GM18909 (cell line): ENCODE results near the gene GCHFR.

ENCODE experiments used
- ATAC-seq: cut with Tn5 transposase; IDR thresholded peaks from one replicate; pipeline ENCODE4 v1.9.1; 2021; ENCODE audit warnings: mild to moderate bottlenecking; ENCODE audit not compliant: unreplicated experiment, poor library complexity

GCHFR gene

DNA sequence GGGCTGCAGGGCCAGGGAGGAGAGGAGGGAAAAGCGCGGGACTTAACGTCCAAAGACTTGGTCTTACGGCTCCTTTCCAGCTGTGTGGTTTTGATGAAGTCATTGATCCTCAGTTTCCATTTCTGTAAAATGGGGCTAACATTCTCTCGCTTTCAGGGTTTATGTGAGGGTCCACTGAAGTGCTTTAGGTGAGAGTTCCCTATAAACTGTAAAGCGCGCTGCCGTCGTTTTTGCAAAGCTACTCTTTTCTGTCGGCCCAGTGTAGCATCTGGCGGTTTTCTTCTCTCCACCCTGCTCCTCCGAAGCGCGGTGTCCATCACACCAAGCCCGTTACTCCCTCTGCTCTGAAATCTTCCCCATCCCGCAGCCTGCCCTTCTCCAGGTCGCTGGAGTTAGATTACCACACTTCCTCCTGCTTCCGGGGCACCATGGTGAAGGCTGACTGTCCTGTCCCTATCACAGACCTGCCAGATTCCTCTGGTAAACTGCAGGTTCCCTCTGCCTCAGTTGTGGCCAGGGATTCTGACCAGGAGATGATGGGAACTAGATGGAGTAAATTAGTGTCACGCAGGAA, 44.1 kb downstream of the GCHFR start:
- ATAC-seq, result no peak

DNA sequence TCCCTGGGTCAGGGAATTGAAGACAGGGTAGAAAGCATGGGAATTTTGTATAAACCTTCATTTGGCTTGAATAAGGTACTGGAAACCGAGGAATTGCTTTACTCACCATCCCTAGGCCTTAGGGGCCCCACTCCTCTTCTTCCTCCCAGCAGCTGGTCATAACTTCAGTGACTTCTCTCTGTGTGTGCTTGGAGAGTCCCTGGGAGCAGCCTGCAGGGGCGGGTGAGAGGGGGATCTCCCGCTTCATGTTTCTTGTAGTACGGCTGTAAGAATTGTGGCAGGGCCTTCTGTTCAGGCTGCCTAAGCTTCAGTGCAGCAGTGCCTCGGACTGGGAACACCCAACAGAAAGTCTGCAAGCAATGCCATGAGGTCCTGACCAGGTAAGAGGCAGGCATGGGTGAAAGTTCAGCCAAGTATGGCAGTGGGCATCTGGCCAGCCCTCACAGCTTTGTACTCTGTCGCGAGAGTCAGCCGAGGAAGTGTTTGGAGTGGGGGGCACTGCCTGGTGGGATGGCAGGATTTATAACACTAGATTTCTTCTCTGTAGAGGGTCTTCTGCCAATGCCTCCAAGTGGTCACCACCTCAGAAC, 45.1 kb downstream of the GCHFR start:
- ATAC-seq, result no peak

DNA sequence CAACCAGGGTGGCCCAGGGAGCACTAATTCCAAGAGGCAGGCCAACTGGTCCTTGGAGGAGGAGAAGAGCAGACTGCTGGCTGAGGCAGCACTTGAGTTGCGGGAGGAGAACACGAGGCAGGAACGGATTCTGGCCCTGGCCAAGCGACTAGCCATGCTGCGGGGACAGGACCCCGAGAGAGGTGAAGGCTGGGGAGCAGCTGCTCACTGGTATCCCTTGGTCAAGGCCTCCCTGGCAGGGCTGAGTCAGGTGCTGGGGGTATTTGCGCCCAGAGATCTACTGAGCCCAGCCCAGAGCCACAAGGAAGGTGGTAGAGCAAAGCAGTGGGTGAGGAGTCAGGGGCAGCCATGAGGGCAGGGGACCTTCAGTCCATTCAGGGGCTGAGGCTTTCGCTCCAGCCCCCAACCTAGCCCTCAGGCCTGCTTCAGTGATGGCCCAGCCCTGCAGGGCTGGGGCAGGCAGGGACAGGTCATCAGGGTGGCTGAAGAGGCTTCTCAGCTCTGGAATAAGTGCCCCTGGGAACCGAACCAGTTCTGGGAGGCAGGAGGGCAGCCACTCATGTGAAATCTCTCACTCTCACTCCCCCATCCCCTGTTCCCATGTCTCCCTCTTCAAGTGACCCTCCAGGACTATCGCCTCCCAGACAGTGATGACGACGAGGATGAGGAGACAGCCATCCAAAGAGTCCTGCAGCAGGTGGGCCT, 49.0 kb downstream of the GCHFR start:
- ATAC-seq, result no peak

DNA sequence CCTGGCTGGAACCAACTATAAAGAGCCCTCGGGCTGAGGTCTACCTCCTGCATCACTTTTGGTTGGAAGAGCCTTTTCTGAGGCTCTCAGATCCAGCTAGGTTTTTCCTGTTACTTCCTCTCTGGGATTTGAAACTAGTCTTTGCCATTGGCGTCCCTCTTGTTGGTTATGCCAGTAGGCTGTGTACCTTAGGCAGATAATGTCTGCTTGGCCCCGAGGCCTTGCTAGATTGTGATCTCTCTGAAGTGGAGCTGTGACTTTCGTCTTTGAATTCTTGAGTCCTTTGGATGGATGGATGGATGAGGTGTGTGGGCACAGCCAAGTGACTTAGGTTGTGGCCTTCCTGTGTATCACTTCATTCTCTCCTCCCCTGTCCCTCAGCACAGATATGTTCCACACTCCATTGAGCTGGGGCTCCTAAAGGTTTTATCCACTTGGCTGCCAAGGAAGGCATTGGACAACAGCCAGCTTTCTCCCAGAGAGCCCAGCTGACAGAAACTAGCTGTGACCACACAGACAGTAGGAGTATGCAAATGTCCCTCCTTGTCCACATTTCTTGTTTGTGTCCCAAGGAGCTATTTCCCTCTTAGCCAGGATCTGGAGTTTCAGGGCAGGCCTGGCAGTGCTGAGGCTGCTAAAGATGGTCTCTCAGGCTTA, 51.3 kb downstream of the GCHFR start:
- no peak for ATAC-seq
